Measurements from ENCODE around the gene SLC27A6. TPM values are rescaled to one million over a fixed set of nuclear protein-coding genes. Genes with fewer than 3 reads are reported as not detected.
"Not testable (repeated sequence)": the region's sequence is repeated elsewhere in the genome, so short reads cannot be mapped to it uniquely, and the experiment has no call there.

The SLC27A6 gene
- total and polyA plus RNA-seq, 2 experiments from 2014 or later = 3.5 to 5.8 TPM

DNA sequence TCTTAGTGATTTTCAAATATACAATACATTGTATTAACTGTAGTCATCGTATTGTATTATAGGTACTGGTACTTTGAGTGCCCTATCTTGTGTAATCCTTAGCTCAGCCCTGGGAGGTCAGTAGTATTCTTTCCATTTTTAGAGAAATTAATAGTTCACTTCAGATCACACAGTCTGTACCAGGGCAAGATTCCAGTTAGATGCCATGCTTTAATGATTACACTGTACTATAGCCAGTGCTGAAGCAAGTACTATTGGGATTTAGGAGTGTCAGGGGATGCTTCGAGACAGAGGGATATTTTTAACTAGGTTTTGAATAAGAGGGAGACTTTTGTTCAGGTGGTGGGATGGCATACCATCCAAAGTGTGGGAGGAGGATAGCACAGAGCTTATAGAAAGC lies 41.0 kb upstream of the SLC27A6 start:
- Histone ChIP-seq H3K4me2 (no peak overlapping the region), H3K27ac (no peak overlapping the region), H2AFZ (no peak overlapping the region), H3K4me1 (ENCODE audit: insufficient read depth) (no peaks in the 10 kb centered on the region), H3K9me2 (replicated peaks; ENCODE audit: insufficient read depth) (no peaks in the 10 kb centered on the region), H4K20me1 (ENCODE audit: insufficient read depth, poor library complexity, severe bottlenecking) (no peaks in the 10 kb centered on the region), H3K9me3 (ENCODE audit: low read depth) (no peaks in the 10 kb centered on the region), H3K79me2 (no peaks in the 10 kb centered on the region), H3K27me3 (no peaks in the 10 kb centered on the region), H3K4me3 (no peak overlapping the region), H3K36me3 (replicated peaks; ENCODE audit: insufficient read depth, low read depth) (no peaks in the 10 kb centered on the region)
- DNase-seq (ENCODE audit: low spot score) = no peak
- WGBS (ENCODE audit: low lambda C conversion rate, missing lambda C conversion rate) = 90% methylated on average over 2 of the region's 2 CpGs
- TF ChIP-seq, protein P1, sequence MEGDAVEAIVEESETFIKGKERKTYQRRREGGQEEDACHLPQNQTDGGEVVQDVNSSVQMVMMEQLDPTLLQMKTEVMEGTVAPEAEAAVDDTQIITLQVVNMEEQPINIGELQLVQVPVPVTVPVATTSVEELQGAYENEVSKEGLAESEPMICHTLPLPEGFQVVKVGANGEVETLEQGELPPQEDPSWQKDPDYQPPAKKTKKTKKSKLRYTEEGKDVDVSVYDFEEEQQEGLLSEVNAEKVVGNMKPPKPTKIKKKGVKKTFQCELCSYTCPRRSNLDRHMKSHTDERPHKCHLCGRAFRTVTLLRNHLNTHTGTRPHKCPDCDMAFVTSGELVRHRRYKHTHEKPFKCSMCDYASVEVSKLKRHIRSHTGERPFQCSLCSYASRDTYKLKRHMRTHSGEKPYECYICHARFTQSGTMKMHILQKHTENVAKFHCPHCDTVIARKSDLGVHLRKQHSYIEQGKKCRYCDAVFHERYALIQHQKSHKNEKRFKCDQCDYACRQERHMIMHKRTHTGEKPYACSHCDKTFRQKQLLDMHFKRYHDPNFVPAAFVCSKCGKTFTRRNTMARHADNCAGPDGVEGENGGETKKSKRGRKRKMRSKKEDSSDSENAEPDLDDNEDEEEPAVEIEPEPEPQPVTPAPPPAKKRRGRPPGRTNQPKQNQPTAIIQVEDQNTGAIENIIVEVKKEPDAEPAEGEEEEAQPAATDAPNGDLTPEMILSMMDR (IDR thresholded peaks at IDR 0.05; ENCODE audit: poor library complexity) = no peak
- no peak for TF ChIP-seq EZH2phosphoT487 (IDR thresholded peaks at IDR 0.05; ENCODE audit: low read depth, severe bottlenecking, unreplicated experiment)
- no peak for TF ChIP-seq EZH2 (IDR thresholded peaks at IDR 0.05; ENCODE audit: borderline replicate concordance)

DNA sequence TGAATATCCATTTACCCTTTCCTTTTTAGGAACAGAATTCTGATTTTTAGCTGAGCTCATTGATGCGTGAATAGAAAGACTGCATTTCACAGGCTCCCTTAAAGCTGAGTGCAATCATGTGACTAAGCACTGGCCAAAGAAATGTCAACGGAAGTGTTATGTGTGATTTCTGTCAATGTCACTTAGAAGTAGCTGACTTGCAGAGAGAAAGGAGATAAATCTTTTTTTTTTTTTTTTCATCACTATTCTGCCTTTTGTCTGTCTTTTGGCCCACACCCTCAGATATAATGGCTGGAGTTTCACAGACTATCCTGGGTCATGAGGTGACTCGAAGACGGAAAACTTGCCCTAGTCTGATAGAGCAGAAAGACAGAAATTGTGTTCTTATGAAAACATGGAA lies 39.3 kb upstream of the SLC27A6 start:
- Histone ChIP-seq H3K27me3 (no peaks in the 10 kb centered on the region), H3K4me3 (no peak overlapping the region), H3K4me1 (ENCODE audit: insufficient read depth) (no peaks in the 10 kb centered on the region), H4K20me1 (ENCODE audit: insufficient read depth, poor library complexity, severe bottlenecking) (no peaks in the 10 kb centered on the region), H3K27ac (no peak overlapping the region), H2AFZ (no peak overlapping the region), H3K9me2 (replicated peaks; ENCODE audit: insufficient read depth) (no peaks in the 10 kb centered on the region), H3K79me2 (no peaks in the 10 kb centered on the region), H3K4me2 (no peak overlapping the region), H3K9me3 (ENCODE audit: low read depth) (no peaks in the 10 kb centered on the region), H3K36me3 (replicated peaks; ENCODE audit: insufficient read depth, low read depth) (no peaks in the 10 kb centered on the region)
- no peak for DNase-seq (ENCODE audit: low spot score)
- WGBS (ENCODE audit: low lambda C conversion rate, missing lambda C conversion rate) = 72% methylated on average over 4 of the region's 4 CpGs
- TF ChIP-seq EZH2 (IDR thresholded peaks at IDR 0.05; ENCODE audit: borderline replicate concordance) (no peak), EZH2phosphoT487 (IDR thresholded peaks at IDR 0.05; ENCODE audit: low read depth, severe bottlenecking, unreplicated experiment) (no peak)
- TF ChIP-seq, protein P1 (IDR thresholded peaks at IDR 0.05; ENCODE audit: poor library complexity) = no peak

DNA sequence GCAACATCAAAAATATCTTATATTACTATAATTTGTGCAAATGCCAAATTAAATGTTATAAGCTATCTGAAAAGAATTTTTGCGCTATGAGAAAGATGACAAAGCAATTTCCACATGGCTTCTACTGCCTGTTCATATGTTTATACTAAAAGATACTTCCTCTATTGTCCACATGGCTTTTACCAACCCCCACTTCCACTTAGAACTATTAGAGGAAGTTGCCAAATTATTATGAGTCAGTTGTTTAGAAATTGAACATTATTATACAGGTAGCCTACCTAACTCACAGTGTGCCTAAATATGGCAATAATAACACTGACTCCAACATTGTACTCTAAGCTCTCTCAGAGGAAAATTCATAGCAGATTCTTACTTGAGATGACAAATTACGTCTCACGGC lies 37.6 kb upstream of the SLC27A6 start:
- H4K20me1 ChIP-seq (ENCODE audit: insufficient read depth, poor library complexity, severe bottlenecking) = no peaks in the 10 kb centered on the region
- H3K9me2 ChIP-seq (replicated peaks; ENCODE audit: insufficient read depth) = no peaks in the 10 kb centered on the region
- WGBS (ENCODE audit: low lambda C conversion rate, missing lambda C conversion rate) = 83% methylated on average over 3 of the region's 3 CpGs

DNA sequence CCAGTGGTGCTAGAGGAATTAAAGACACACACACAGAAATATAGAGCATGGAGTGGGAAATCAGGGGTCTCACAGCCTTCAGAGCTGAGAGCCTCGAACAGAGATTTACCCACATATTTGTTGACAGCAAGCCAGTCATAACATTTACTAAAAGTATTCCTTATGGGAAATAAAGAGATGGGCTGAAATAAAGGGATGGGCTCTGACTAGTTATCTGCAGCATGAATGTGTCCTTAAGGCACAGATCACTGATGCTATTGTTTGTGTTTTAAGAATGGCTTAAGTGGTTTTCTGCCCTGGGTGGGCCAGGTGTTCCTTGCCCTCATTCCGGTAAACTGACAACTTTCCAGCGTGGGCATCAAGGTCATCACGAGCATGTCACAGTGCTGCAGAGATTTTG lies 33.1 kb upstream of the SLC27A6 start:
- not testable (repeated sequence) for H3K4me1 ChIP-seq (ENCODE audit: insufficient read depth); H2AFZ ChIP-seq; H3K9me3 ChIP-seq (ENCODE audit: low read depth); H3K36me3 ChIP-seq (replicated peaks; ENCODE audit: insufficient read depth, low read depth); H4K20me1 ChIP-seq (ENCODE audit: insufficient read depth, poor library complexity, severe bottlenecking); H3K4me2 ChIP-seq; H3K4me3 ChIP-seq; DNase-seq (ENCODE audit: low spot score); H3K27ac ChIP-seq; H3K27me3 ChIP-seq; H3K9me2 ChIP-seq (replicated peaks; ENCODE audit: insufficient read depth); H3K79me2 ChIP-seq
- 98% methylated on average over 4 of the region's 4 CpGs for WGBS (ENCODE audit: low lambda C conversion rate, missing lambda C conversion rate)

More for the DNA sequence above, 37.6 kb upstream of the SLC27A6 start:
- Histone ChIP-seq H2AFZ (no peak overlapping the region), H3K9me3 (ENCODE audit: low read depth) (no peaks in the 10 kb centered on the region), H3K4me1 (ENCODE audit: insufficient read depth) (no peaks in the 10 kb centered on the region), H3K79me2 (no peaks in the 10 kb centered on the region), H3K4me3 (no peak overlapping the region), H3K27ac (no peak overlapping the region), H3K4me2 (no peak overlapping the region), H3K27me3 (no peaks in the 10 kb centered on the region), H3K36me3 (replicated peaks; ENCODE audit: insufficient read depth, low read depth) (no peaks in the 10 kb centered on the region)
- DNase-seq (ENCODE audit: low spot score) = no peak
- TF ChIP-seq EZH2 (IDR thresholded peaks at IDR 0.05; ENCODE audit: borderline replicate concordance) = no peak
- no peak for TF ChIP-seq EZH2phosphoT487 (IDR thresholded peaks at IDR 0.05; ENCODE audit: low read depth, severe bottlenecking, unreplicated experiment)
- TF ChIP-seq, protein P1 (IDR thresholded peaks at IDR 0.05; ENCODE audit: poor library complexity) = no peak

DNA sequence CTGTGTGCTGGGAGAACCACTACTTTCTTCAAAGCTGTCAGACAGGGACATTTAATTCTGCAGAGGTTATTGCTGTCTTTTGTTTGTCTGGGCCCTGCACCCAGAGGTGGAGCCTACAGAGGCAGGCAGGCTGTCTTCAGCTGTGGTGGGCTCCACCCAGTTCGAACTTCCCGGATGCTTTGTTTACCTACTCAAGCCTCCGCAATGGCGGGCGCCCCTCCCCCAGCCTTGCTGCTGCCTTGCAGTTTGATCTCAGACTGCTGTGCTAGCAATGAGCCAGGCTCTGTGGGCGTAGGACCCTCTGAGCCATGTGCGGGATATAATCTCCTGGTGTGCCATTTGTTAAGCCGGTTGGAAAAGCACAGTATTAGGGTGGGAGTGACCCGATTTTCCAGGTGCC lies 22.2 kb upstream of the SLC27A6 start:
- H3K27ac ChIP-seq; H3K27me3 ChIP-seq; DNase-seq (ENCODE audit: low spot score); H3K36me3 ChIP-seq (replicated peaks; ENCODE audit: insufficient read depth, low read depth); H3K9me3 ChIP-seq (ENCODE audit: low read depth); H2AFZ ChIP-seq; H3K4me3 ChIP-seq; H3K79me2 ChIP-seq; H3K4me1 ChIP-seq (ENCODE audit: insufficient read depth); H3K9me2 ChIP-seq (replicated peaks; ENCODE audit: insufficient read depth); H4K20me1 ChIP-seq (ENCODE audit: insufficient read depth, poor library complexity, severe bottlenecking); H3K4me2 ChIP-seq: not testable (repeated sequence)
- WGBS (ENCODE audit: low lambda C conversion rate, missing lambda C conversion rate) = 91% methylated on average over 9 of the region's 9 CpGs
